Stimulated activated naive CD4-positive, alpha-beta T cell treated with Interleukin-2 at 50 U/mL for 16 hours (primary cell): ENCODE results near the gene MAB21L3.
A peak's percentile ranks its signal among the peaks of the same experiment; 100 is the strongest.

Experiments used
- DNase-seq: peaks from one replicate; lab custom pipeline; 2025; lab: John Stamatoyannopoulos, UW

Gene MAB21L3

DNA sequence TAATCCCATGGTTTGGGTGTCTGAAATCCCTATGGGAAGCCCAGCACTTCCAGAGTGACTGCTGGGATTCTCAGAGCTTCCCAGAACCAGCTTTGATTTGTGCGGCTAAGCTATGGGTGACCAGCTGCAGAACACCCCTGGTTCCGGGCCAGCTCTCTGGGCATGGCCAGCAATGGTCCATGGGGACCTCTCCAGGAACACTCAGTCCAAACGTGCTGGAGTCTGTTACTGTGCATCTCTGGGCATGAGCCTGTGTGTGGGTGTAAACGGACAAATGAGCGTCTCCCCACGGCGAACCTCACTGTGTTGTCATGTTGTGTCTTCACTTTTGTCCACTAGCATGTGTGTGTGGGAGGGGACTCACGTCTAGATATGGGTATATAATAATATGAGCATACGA, 54.4 kb downstream of the MAB21L3 start:
- no peak for DNase-seq

DNA sequence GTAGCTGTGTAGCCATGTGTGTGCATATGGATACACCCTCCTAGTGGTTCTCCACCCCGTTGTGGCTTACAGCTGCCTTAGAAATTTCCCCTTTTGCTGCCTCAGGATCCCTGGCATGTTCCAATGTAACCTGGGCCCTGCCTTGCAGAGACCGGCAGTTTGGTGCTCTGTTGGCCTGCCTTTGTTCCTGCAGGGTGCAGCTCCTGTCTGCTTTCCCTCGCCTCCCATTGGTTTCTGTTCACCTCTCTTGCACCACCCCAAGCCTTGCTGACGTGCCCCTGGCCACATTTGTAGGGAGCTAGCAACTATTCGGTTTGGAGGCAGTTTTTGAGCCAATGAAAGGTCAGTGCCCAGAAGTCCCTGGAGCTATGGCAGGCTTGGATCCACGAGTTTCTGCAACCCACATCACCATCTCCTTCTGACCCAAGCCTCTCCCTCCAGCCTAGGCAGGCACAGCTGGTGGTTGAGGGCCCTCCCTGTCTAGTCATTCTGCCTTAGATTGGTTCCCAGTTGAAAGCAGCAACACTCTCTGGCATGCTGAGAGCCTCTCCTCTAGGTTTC, 54.9 kb downstream of the MAB21L3 start:
- no peak for DNase-seq

GRCh38 chr1:116166655-116167054, 55.5 kb downstream of the MAB21L3 start:
- DNase-seq: no peak

GRCh38 chr1:116167625-116168276, 56.6 kb downstream of the MAB21L3 start:
- no peak for DNase-seq

GRCh38 chr1:116168277-116169032, 57.3 kb downstream of the MAB21L3 start:
- DNase-seq: peak; percentile 81

DNA sequence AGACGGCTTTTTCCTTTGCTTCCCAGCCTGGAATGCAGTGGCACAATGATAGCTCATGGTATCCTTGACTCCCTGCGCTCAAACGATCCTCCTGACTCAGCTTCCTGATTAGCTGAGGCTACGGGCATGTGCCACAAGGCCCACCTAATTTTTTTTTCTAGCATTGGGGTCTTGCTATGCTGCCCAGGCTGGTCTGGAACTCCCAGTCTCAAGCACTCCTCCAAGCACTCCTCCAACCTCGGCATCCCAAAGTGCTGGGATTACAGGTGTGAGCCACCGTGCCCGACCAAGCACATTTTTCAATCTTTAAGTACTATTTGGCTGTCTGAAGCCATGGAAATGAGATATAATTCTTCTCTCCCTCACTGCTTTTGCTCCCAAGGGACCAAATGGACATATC, 58.7 kb downstream of the MAB21L3 start:
- no peak for DNase-seq

GRCh38 chr1:116170721-116171589, 59.8 kb downstream of the MAB21L3 start:
- DNase-seq: no peak

GRCh38 chr1:116172666-116173065, 61.5 kb downstream of the MAB21L3 start:
- no peak for DNase-seq

GRCh38 chr1:116175611-116176010, 64.4 kb downstream of the MAB21L3 start:
- DNase-seq: no peak

- no peak for DNase-seq
These were observed 65.1 kb downstream of the MAB21L3 start for GRCh38 chr1:116176306-116176789.

GRCh38 chr1:116177861-116178260, 66.7 kb downstream of the MAB21L3 start:
- DNase-seq: no peak

GRCh38 chr1:116178837-116179236, 67.6 kb downstream of the MAB21L3 start:
- DNase-seq: no peak

DNA sequence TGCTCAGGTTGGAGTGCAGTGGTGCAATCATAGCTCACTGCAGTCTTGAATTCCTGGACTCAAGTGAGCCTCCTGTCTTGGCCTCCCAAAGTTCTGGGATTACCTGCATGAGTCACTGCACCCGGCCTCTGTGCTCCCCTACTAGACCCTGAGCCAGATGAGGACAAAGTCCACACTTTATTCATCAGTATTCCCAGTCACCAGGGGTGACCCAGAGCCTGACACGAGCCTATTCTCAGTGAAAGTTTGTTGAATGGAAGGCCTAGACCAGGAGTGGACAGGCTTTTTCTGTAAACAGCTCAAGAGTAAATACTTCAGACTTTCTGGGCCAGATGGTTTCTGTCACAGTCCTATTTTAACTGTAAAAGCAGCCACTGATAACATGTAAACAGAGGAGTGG, 68.2 kb downstream of the MAB21L3 start:
- DNase-seq: no peak

DNA sequence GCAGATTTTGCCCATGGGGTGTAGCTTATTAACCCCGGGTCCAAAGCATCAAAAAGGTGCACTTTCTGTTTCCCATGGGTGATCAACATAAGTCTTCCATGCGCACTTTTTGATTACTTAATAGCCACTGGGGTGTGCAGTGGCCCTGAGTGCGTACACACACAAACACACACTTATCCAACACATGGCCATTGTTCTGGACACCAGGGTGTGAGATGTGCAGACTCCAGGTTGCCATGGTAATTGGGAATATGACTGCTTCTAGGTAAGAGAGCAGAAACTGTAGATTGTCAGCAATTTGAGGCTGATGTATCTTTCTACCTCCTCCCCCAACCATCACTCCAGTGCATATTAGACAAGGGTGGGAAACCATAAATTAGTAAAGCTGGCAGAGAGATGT, 68.8 kb downstream of the MAB21L3 start:
- no peak for DNase-seq

- no peak for DNase-seq
These were observed 71.0 kb downstream of the MAB21L3 start for GRCh38 chr1:116182019-116182714.
